CD14-positive monocyte (primary cell): Measurements from ENCODE around the gene NRF1. TPM values are rescaled to one million over a fixed set of nuclear protein-coding genes. Genes with fewer than 3 reads are reported as not detected.

Experiments
- DNase-seq, 3 donors: peaks; one replicate each; pipeline ENCODE4 v3.0.0-alpha.2; 2011 to 2022
- H2AFZ ChIP-seq: 2 replicates; pipeline ENCODE4 v1.6.0; 2012; ENCODE audit warnings: mild to moderate bottlenecking, low read depth, low read length, inconsistent platforms; ENCODE audit not compliant: insufficient read depth, poor library complexity, severe bottlenecking
- H3K27ac ChIP-seq, 2 donors: 1 replicate in 1 of 2; 2 replicates in 1 of 2; pipeline ENCODE4 v1.5.1; 2012 to 2013; ENCODE audit warnings: low read length in 2 of 2, control low read depth in 1 of 2, inconsistent platforms in 1 of 2, low read depth in 1 of 2, mild to moderate bottlenecking in 1 of 2
- H3K27me3 ChIP-seq, 2 donors: one replicate each; pipeline versions ENCODE4 v1.6.0 to v1.6.1; 2011 to 2013; ENCODE audit warnings: low read length in 2 of 2; ENCODE audit not compliant: control insufficient read depth in 2 of 2, insufficient read depth in 2 of 2
- H3K36me3 ChIP-seq, 2 donors: replicated peaks in 1 of 2; 1 replicate in 1 of 2; 2 replicates in 1 of 2; pipeline versions ENCODE4 v1.5.1 to v1.6.1; 2012 to 2013; ENCODE audit warnings: low read length in 2 of 2, control low read depth in 1 of 2, inconsistent platforms in 1 of 2, mild to moderate bottlenecking in 1 of 2; ENCODE audit not compliant: insufficient read depth in 2 of 2, control insufficient read depth in 1 of 2
- H3K4me1 ChIP-seq, 2 donors: 1 replicate in 1 of 2; 2 replicates in 1 of 2; pipeline versions ENCODE4 v1.5.1 to v1.6.1; 2012 to 2013; ENCODE audit warnings: low read length in 2 of 2, control low read depth in 1 of 2, inconsistent platforms in 1 of 2, mild to moderate bottlenecking in 1 of 2, moderate library complexity in 1 of 2; ENCODE audit not compliant: insufficient read depth in 2 of 2, control insufficient read depth in 1 of 2
- H3K4me2 ChIP-seq: replicated peaks from 2 replicates; pipeline ENCODE3; 2012; ENCODE audit warnings: low read length, moderate library complexity, mild to moderate bottlenecking; ENCODE audit not compliant: poor library complexity, severe bottlenecking; ENCODE audit errors: extremely low read depth
- H3K4me3 ChIP-seq, 3 experiments: fragments of 200-600 bp in 1 of 3; sonication (generic) in 1 of 3; replicated peaks in 1 of 3; 1 replicate in 2 of 3; 2 replicates in 1 of 3; pipeline ENCODE4 v1.5.1; 2011 to 2013; ENCODE audit warnings: low read length in 3 of 3, mild to moderate bottlenecking in 3 of 3, control low read depth in 2 of 3, low read depth in 2 of 3, inconsistent platforms in 1 of 3, moderate library complexity in 1 of 3
- H3K79me2 ChIP-seq: 2 replicates; pipeline ENCODE4 v1.6.0; 2012; ENCODE audit warnings: mild to moderate bottlenecking, control low read depth, inconsistent platforms, low read length, moderate library complexity; ENCODE audit not compliant: insufficient read depth
- H3K9ac ChIP-seq: 2 replicates; pipeline ENCODE4 v1.6.0; 2017; ENCODE audit warnings: low read length, mild to moderate bottlenecking; ENCODE audit not compliant: insufficient read depth, poor library complexity, severe bottlenecking
- H3K9me3 ChIP-seq, 2 donors: replicated peaks in 1 of 2; 1 replicate in 1 of 2; 2 replicates in 1 of 2; pipeline versions ENCODE4 v1.5.1 to v1.6.1; 2012 to 2013; ENCODE audit warnings: low read length in 2 of 2, control low read depth in 1 of 2; ENCODE audit not compliant: control insufficient read depth in 1 of 2, insufficient read depth in 1 of 2
- H4K20me1 ChIP-seq: 2 replicates; pipeline ENCODE4 v1.6.0; 2012; ENCODE audit warnings: mild to moderate bottlenecking, low read length, control low read depth, moderate library complexity; ENCODE audit not compliant: insufficient read depth
- H3K27ac Mint-ChIP-seq, 7 donors: one replicate each; pipeline ENCODE4 v1.8.0; 2020; ENCODE audit warnings: mild to moderate bottlenecking in 7 of 7, mixed read lengths in 7 of 7, moderate library complexity in 6 of 7, inconsistent platforms in 2 of 7
- H3K27me3 Mint-ChIP-seq, 3 donors: one replicate each; pipeline ENCODE4 v1.8.0; 2021 to 2022; ENCODE audit warnings: low read depth in 3 of 3, mild to moderate bottlenecking in 3 of 3, mixed read lengths in 3 of 3, moderate library complexity in 3 of 3, inconsistent platforms in 1 of 3
- H3K36me3 Mint-ChIP-seq, 2 donors: one replicate each; pipeline ENCODE4 v1.8.0; 2020; ENCODE audit warnings: mixed read lengths in 2 of 2, inconsistent platforms in 1 of 2, mild to moderate bottlenecking in 1 of 2
- H3K4me1 Mint-ChIP-seq: one replicate; pipeline ENCODE4 v1.8.0; 2020; ENCODE audit warnings: mild to moderate bottlenecking, mixed read lengths
- H3K4me3 Mint-ChIP-seq, 2 donors: one replicate each; pipeline ENCODE4 v1.8.0; 2020; ENCODE audit warnings: mild to moderate bottlenecking in 2 of 2, mixed read lengths in 2 of 2, moderate library complexity in 1 of 2
- H3K9me3 Mint-ChIP-seq, 7 donors: one replicate each; pipeline ENCODE4 v1.8.0; 2020 to 2022; ENCODE audit warnings: mixed read lengths in 7 of 7, mild to moderate bottlenecking in 6 of 7, moderate library complexity in 6 of 7, inconsistent platforms in 2 of 7
- CTCF ChIP-seq: fragments of 200-600 bp; IDR thresholded peaks from one replicate; pipeline ENCODE4 v1.8.0; 2022; ENCODE audit warnings: antibody characterized with exemption, mild to moderate bottlenecking
- WGBS: methylation state at CpG from one replicate; pipeline ENCODE4 v1.1.5; 2013; ENCODE audit warnings: missing lambda C conversion rate; ENCODE audit not compliant: insufficient coverage; 5-methylcytosine and 5-hydroxymethylcytosine counted together
- intact Hi-C, 2 donors: fragments of 100-400 bp; cut with micrococcal nuclease; formaldehyde crosslinking; loops; one replicate each; pipeline versions ENCODE4 v1.15.0 to v1.15.1; 2023
- polyA plus RNA-seq, 3 donors: library from polyadenylated mRNA; depleted of rRNA in 1 of 3; unstranded in 2 of 3; stranded (reverse) in 1 of 3; fragments of 300-500 nt in 2 of 3; fragments of >200 nt in 1 of 3; fragmentation: Illumina TruSeq in 2 of 3; gene quantifications; 1 replicate in 2 of 3; 2 replicates in 1 of 3; pipeline ENCODE4 v1.2.3, GENCODE V29; 2012 to 2021

Gene NRF1
- polyA plus RNA-seq, 3 donors: 5.1 to 14.0 (median 7.7) TPM

DNA sequence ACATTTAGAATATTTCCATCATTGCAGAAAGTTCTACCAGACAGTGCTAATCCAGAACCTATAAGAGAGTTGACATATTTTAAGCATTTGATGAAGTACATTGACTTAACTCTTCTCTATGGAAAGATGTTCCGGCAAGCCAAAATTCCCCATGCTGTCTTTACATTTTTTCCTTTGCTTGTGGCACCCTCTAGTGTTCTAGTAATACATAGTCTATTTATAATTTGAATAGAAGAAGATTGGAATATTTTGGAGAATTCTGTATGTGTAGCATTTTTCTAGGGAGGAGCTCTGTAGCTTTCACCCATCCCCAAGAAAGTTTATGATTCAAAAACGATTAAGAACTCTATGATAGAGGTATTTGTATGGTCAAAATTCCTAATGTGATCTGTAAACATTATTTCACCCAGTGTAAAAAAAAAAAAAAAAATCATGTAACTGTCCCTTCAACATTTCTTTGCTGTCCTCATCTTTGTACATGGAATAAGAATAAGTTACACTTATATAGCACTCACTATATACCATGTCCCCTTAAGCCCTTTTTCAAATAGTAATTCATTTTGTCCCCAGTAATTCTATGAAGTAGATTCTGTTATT, 33.2 kb downstream of the NRF1 start:
- no peaks in the 10 kb centered on the region for H3K27me3 ChIP-seq
- H3K4me3 Mint-ChIP-seq: no peak overlapping the region
- no peak overlapping the region for H3K4me3 ChIP-seq
- H3K4me1 ChIP-seq: no peaks in the 10 kb centered on the region
- H3K79me2 ChIP-seq: peaks cover 69% of the 10 kb centered on the region
- DNase-seq: peak; percentile 14 to 38 (median 31)
- no peak overlapping the region for H3K9ac ChIP-seq
- H3K27ac Mint-ChIP-seq: peak overlapping the region in 1 of 7 donors; percentile 23
- peaks cover 4 to 24% of the 10 kb centered on the region in 2 donors for H3K36me3 Mint-ChIP-seq
- peaks cover 0 to 19% of the 10 kb centered on the region in 2 donors for H3K36me3 ChIP-seq
- peaks cover 42% of the 10 kb centered on the region for H4K20me1 ChIP-seq
- peak; percentile 56 for TF ChIP-seq CTCF
- H3K4me1 Mint-ChIP-seq: no peaks in the 10 kb centered on the region
- no peaks in the 10 kb centered on the region for H3K27me3 Mint-ChIP-seq
- intact Hi-C loops: loop anchor here in 1 of 2 donors (2.0 to 5.0 kb wide), 2 partner anchors 37 to 278 kb away; no protein-coding TSS in a partner anchor
- H3K9me3 Mint-ChIP-seq: peaks cover 0 to 3% (median 0%) of the 10 kb centered on the region in 7 donors
- no peak overlapping the region for H3K4me2 ChIP-seq
- H2AFZ ChIP-seq: no peak overlapping the region
- WGBS: no CpG with 5 or more reads among the region's 2 CpGs
- H3K9me3 ChIP-seq: no peaks in the 10 kb centered on the region
- H3K27ac ChIP-seq: no peak overlapping the region

- H3K79me2 ChIP-seq: peaks cover 65% of the 10 kb centered on the region
- no CpG with 5 or more reads among the region's 4 CpGs for WGBS
- peak overlapping the region in 1 of 7 donors; percentile 19 for H3K27ac Mint-ChIP-seq
- TF ChIP-seq CTCF: no peak
- no peaks in the 10 kb centered on the region for H3K27me3 Mint-ChIP-seq
- no peaks in the 10 kb centered on the region for H3K9me3 ChIP-seq
- peaks cover 0 to 27% of the 10 kb centered on the region in 2 donors for H3K36me3 ChIP-seq
- no peak overlapping the region for H3K4me2 ChIP-seq
- H3K27ac ChIP-seq: no peak overlapping the region
- peaks cover 52% of the 10 kb centered on the region for H4K20me1 ChIP-seq
- intact Hi-C loops: no loop called here
- H3K4me1 Mint-ChIP-seq: no peaks in the 10 kb centered on the region
- H2AFZ ChIP-seq: no peak overlapping the region
- H3K9ac ChIP-seq: no peak overlapping the region
- H3K36me3 Mint-ChIP-seq: peaks cover 13 to 34% of the 10 kb centered on the region in 2 donors
- H3K4me3 Mint-ChIP-seq: no peak overlapping the region
- no peak for DNase-seq
- H3K27me3 ChIP-seq: no peaks in the 10 kb centered on the region
- no peak overlapping the region for H3K4me3 ChIP-seq
- H3K9me3 Mint-ChIP-seq: peaks cover 0 to 3% (median 0%) of the 10 kb centered on the region in 7 donors
- no peaks in the 10 kb centered on the region for H3K4me1 ChIP-seq
Observed at GRCh38 chr7:129646369-129647021, 35.0 kb downstream of the NRF1 start.
